GM21390 (cell line): Measurements from ENCODE around the gene RAD51B.
"Not testable (repeated sequence)": the region's sequence is repeated elsewhere in the genome, so short reads cannot be mapped to it uniquely, and the experiment has no call there.

Source experiments
- ATAC-seq: cut with Tn5 transposase; IDR thresholded peaks from one replicate; pipeline ENCODE4 v1.9.1; 2021; ENCODE audit not compliant: unreplicated experiment

Gene RAD51B

DNA sequence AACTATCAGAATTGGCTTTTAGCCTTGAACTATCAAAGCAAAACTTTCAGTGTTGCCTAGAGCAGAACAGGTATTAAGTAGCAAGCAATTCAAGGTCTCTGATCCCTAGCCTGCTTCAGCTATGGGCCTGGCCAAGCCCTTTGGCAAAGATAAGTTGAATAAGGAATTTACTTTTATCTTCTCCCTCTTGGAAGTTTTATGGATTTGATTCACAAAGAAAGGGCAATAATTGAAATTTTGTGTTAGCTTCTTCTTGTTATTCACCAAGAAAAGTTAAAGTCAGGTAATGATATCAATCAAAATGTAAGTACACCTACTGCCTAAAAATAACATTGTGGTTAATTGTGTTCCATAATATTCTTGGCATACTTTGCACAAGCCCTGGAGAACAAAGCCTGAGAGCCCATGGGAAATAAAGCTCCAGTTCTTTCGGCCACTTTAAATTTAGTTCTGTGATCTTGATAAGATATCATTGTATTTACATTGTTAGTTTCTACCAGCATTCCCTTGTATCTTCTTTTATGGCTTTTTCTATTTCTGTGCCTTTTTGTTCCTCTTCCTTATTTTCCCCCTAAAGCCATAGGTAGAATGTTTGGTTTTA, 158.0 kb downstream of the RAD51B start:
- no peak for ATAC-seq

DNA sequence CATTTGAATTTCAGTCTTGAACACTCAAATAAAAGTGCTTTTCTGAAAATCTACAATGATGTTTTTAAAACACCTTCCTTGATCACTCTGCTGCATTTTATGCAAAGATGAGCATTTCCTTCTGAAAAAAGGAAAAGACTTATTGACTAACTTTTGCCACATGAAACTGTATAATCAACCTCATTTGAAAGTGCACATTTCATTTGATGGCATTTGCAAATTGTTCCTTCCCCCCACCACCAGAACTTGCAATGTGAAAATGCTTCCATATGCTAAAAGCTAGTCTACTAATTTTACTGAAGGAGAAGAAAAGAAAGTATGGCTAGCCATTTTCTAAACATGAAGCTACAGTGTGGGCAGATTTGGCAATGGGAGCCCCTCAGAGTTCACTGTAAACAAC, 159.2 kb downstream of the RAD51B start:
- no peak for ATAC-seq

DNA sequence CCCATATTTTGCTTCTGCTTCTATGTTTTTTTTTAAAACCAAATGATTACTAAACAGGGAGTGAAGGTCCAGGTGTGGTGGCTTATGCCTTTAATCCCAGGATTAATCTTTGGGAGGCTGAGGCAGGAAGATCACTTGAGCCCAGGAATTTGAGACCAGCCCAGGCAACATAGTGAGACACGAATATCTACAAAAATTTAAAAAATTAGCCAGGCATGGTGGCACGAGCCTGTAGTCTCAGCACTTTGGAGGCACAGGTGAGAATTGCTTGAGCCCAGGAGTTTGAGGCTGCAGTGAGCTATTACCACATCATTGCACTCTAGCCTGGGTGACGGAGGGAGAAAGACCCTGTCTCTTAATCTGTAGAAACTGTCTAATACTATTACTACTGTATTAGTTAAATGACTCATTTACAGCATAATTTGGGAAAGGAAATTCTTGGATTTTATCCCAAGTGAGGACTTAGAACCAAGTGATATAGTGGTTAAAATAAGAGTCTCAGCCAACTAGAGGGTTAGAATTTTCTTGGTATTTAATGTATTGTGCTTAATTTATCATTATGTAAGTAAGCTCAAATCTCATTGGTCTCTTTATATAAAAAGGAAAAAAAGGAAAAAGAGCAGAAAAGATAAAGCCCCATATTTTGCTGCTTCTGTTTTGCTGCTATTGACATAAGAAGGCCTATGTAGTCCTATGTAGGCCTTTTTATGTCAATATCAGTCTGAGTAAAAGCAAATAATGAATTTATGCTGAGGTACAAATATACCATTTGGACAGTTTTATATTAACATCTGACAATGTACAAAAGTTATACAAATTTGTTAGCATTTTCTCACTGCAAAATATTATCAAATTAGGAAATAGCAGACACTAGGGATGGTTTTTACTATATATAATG, 163.4 kb downstream of the RAD51B start:
- ATAC-seq: no peak

DNA sequence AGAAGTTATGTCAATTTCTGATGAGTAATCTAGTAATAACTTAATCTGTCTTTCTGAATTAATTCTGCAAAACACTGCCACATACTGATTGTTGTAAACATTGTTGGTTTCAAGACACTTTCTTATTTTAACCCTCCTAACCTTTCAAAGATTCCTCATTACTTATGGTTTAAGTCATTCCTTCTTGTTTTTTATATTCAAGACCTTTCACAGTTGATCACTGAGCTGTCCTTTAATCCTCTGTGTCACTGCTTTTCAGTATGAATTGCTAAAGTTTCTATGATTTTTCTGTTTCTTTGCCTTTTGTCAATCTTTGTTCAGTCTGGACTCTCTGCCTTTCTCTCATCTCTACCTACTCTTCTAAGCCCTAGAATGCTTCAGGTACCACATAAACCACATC, 164.7 kb downstream of the RAD51B start:
- no peak for ATAC-seq

DNA sequence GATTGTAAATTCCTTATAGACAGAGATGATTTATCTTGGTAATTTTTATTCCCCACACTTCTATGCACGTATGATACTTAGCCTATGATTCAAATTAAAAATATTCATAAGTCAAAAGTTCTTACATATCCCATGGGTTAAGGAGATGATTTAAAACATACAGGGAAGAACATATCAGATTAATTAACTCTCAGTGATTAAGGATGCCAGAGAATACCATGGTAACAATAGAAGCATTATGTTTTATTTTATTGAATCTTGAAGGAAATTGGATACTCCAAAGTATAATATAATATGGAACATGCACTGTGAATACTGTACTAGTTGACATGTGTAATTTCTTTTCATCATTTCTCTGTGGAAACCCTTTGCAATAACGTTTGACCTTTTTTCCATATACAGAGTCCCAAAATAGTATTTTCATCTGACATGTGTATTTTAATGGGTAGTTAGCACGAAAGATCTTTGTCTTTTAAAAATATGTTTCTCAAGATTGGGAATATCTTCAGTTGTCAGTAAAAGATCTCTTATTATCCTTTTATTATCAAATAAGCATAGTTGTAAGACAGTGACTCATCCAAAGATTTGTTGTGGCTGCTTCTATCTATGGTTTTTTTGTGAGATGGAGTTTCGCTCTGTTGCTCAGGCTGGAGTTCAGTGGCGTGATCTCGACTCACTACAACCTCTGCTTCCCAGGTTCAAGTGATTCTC, 166.7 kb downstream of the RAD51B start:
- no peak for ATAC-seq

DNA sequence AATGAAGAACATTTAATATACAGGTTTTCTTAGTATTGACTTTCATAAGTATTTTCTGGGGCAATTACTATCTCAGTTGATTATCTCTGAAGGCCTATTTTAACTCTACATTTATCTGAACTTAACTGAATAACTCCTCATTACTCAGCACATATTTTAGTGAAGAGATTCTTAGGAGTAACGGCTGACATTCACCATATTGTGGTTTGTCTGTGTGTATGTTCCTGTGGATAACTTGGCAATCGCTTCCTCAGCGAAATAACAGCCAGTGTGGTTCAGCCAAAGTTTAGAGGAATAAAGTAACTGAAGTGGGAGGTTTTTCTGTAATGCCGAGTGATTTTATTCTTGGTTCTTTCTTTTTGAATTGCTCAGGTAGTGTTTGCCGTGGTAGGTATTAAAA, 168.0 kb downstream of the RAD51B start:
- ATAC-seq: no peak

DNA sequence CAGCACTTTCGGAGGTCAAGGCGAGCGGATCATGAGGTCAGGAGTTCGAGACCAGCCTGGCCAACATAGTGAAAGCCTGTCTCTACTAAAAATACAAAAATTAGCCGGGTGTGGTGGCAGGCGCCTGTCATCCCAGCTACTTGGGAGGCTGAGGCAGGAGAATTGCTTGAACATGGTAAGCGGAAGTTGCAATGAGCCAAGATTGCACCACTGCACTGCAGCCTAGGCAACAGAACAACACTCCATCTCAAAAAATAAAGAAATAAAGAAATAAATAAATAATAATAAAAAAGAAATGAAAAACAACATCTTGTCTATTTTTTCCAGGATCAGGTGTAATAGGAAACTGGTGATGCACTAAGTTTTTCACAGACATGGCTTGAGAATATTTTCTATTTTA, 168.6 kb downstream of the RAD51B start:
- ATAC-seq: not testable (repeated sequence)

DNA sequence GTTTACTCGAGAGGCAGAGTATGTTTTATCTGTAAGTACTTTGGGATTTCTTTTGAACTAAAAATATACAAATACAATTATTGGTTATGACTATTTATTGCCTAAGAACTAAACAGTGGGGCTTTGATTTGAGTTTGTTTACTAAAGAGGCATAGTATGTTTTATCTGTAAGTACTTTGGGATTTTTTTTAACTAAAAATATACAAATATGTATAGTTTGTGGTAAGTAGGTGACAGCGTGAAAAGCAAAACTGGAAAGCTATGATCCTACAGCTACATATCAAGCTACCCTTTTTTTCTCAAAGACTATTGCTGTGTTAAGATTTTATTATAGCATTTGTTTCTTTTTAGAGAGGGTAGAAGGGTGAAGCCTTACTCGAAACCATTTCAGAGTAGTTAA, 171.0 kb downstream of the RAD51B start:
- ATAC-seq: no peak

DNA sequence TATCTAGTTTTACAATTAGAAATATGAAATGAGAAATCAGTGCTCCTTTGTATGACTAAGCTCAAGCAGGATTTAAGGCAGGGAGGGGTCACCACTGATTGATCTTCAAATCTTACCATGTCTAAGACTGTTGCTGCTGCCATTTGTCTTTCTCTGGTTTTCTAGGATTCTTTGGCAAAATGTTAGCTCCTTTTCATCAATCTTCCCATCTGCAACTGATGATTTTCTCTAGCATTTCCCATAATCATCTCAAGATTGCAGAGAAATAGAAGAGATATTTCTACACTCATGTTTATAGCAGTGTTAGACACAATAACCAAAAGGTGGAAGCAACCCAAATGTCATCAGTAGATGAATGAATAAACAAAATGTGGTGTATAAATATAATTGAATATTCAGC, 175.0 kb downstream of the RAD51B start:
- ATAC-seq: no peak

DNA sequence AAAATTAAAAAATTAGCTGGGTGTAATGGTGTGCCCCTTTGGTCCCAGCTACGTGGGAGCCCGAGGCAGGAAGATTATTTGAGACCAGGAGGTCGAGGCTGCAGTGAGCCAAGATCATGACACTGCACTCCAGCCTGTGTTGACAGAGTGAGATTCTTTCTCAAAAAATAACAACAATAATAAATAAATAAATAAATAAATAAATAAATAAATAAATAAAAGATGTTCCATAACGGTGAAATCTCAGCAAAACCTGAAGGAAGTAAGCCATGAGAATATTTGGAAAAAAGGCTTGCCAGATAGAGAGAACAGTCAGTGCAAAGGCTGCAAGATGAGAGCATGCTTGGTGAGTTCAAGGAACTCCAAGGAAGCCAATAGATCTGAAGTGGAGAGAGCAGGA, 176.7 kb downstream of the RAD51B start:
- no peak for ATAC-seq

DNA sequence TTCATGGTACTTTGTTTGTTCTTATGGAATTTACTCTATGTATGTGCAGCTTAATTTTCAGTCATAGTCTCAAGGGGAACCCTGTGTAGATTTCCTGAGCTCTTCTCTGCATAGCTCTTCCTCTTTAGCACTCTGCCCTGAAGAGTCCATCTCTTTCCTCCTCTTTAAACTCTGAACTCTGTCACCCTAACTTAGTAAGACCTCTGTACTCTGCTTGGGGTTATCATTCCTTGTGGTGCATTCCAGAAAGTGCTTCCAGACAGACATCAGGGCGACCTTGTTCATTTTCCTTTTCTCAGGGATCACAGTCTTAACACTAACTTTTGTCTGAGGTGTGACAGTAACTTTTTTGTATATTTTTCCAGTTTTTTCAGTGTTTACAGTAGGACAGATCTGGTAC, 179.3 kb downstream of the RAD51B start:
- no peak for ATAC-seq

DNA sequence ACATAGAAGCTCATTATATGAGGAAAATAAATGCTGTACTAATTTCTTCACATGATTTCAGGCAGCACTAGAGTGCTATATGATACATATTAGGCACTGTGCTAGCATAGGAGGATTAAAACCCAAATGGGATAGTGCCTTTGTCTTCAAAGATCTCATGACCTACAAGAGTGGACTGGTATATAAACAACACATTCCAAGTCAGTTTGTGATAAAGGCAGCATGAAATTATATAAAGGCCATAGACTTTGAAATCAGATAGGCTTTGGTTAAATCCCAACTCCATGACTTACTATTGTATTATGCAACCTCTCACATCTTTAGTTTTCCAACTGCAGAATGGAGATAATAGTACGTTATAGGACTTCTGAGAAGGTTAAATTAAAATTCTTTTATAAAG, 179.7 kb downstream of the RAD51B start:
- no peak for ATAC-seq

DNA sequence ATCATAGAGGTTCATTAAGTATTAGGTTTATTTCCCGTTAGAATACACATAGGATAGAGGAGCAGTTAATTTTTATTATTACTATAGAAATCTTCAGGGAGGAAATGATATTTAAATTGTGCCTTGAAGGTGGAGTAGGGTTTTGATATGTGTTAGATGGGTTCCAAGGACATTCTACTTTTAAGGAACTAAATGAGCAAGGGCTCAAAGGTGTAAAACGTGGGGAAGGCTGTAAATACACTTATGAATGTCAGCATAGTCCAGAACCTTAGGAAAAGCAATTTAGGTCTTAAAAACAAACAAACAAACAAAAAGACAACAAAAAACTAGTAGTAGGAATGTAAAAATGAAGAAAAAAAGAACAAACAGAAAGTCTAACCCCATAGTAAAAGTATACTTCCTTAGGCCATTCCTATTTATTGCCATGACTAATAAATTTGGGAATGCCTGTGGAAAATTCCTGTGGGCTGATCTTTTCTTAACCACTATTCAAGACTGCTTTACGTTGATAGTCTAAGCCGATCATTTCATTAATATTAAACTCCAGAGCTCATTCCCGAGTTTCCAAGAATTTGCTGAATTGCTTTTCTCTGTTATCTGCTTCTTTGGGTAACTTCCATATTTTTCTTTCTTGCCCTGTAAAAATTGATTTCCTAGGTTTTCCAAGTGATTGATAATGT, 180.3 kb downstream of the RAD51B start:
- no peak for ATAC-seq

DNA sequence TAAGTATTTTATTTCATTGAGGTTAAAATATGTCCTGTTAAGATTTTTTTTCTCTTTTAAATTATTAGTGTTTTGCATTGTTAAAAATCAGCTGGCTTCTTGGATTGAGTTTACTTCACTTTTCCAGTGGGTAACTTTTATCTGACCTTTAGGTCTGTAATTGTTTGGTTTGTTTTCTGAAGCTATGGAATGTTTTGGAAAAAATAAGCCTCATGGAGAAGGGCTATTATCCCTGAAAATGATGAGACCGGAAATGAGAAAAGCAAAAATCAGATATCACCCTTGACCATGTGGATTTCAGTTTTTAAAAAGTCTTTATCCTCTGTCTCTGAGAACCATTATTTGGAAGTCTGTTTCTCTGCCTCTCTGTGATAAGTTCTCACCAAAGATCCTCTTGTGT, 180.9 kb downstream of the RAD51B start:
- no peak for ATAC-seq

DNA sequence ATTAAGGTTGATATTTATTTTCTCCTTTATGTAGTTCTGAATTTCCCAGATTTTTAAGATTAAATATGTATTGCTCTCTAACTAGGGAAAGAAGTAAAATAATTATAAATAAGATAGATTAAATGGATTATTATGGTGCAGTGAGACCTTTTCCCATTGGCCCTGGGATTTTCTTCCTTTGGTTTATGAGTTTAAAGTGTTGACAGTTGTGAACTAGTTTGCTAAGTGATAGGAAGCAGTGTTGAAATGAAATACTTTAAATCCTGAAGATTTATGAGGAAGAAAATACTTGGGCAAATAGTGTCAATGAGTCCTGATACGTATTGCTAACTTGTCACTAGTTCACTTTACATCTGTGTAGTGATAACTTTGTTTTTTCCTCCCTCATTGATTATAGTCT, 188.9 kb downstream of the RAD51B start:
- no peak for ATAC-seq

DNA sequence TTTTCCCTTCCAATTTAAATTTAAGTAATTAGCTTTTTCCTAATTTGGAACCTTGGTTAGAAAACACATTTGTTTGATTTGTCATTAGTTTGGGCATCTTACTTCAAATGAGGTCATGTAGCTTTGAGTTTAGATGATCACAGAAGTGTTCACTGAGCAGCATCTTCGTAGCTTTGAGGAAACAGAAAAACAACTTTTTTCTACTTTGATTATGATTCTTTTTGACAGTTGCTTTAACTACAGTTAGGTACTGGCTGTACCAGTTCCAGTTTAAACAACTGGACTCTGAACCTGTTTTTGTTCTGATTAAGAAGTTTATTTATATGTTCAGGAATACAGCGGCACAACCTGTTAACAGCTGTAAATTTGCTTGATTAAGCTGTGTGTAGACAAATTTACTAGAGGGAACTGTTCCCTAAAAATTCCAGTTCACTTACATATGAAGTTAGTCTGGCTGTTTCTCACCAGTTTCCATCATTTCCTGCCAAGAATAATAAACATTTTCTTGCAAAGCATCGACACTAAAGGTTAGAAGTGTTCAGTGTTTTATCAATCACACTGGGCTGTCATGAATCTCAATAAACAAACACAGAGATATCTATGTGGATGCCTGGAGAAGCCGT, 191.9 kb downstream of the RAD51B start:
- ATAC-seq: no peak

DNA sequence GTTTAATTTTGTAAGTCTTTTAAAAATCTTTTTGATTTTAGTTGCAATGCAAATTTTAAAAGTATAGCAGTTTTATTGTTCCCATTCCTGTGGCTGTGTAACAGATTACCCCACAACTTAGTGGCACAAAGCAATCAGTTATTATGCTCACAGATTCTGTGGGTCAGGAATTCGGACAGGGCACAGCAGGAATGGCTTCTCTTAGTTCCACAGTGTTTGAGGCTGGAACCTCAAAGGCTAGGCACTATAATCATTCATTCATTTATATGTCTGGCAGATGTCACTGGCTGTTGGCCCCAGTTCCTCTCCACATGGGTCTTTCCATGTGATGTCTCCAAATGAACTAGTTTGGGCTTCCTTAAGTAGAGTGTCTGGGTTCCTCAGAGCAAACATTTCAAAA, 193.3 kb downstream of the RAD51B start:
- no peak for ATAC-seq

DNA sequence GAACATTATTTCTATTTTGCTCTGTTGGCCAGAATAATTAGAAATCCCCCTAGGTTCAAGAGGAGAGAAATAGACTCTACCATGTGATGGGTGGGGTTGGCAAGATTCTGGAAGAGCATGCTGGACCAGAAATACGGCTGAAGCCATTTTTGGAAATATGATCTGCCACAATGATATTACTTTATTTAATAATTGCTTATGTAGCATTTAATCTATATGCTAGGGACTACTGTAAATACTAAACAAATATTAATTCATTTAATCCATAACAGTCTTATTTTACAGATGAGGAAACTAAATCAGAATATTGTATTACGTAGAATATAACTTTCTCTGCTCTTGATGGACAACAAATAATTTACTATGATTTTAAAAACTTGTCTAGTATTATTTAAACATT, 193.7 kb downstream of the RAD51B start:
- ATAC-seq: no peak

DNA sequence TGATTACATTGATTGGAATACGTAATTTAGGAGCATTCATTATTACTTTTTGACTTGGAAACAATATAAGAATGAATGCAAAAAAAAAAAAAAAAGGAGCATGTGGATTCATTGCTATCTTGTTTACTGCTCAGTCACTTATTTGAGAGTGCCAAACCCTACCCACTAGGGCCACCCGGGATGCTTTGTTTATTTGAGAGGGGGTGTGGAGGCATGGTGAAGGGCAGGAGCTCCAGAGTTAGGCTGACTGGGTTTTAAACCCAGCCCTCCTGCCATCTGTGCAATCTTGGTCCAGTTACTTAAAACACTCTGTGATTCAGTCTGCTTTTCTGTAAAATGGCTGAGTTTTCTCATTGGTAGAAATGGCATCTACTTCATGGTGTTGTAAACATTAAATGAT, 195.2 kb downstream of the RAD51B start:
- ATAC-seq: no peak

DNA sequence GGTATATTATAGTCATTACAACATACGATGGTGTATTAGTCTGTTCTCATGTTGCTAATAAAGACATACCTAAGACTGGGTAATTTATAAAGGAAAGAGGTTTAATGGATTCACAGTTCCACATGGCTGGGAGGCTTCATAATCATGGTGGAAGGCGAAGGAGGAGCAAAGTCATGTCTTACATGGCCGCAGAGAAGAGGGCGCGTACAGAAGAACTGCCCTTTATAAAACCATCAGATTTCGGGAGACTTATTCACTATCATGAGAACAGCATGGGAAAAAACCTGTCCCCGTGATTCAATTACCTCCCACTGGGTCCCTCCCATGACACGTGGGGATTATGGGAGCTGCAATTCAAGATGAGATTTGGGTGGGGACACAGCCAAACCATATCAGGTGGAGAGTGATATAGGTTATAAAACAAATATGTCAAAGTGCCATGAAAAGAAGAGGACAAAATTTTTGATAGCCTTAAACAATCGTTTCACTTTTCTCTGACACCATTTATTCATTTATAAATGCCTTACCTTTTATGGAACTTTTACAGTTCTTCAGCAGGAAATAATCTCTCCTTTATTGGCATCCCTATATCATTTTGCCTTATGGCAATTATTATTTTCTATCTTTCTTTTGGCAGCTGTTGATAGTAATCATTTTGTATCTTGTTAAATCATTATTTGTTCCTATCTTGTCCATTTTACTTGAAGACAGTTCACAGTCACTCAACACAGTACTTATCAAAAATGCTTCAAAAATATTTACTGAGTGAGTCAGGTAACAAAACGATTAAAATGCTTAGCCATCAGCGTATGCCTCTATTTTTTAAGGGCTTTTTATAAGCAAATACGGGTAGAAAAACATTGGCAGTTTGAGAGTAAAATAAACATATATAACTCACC, 196.0 kb downstream of the RAD51B start:
- no peak for ATAC-seq
